A673 (cell line): ENCODE results near the gene CAMK1D.

ENCODE experiments used
- EZH2 ChIP-seq: fragments of 200-600 bp; sonication (generic); IDR thresholded peaks from 2 replicates; pipeline ENCODE4 v1.6.1; 2017; ENCODE audit warnings: borderline replicate concordance, low read depth, mild to moderate bottlenecking, mixed read lengths, antibody characterized with exemption, low read length; ENCODE audit not compliant: poor library complexity, severe bottlenecking
- TF ChIP-seq, protein P1 (sequence below): fragments of 300-800, 200-600 bp; sonication (generic); conservative IDR thresholded peaks from 2 replicates; pipeline ENCODE4 v1.5.1; 2017; ENCODE audit warnings: low read depth, mild to moderate bottlenecking, antibody characterized with exemption, low read length, moderate library complexity, mixed read lengths

DNA sequence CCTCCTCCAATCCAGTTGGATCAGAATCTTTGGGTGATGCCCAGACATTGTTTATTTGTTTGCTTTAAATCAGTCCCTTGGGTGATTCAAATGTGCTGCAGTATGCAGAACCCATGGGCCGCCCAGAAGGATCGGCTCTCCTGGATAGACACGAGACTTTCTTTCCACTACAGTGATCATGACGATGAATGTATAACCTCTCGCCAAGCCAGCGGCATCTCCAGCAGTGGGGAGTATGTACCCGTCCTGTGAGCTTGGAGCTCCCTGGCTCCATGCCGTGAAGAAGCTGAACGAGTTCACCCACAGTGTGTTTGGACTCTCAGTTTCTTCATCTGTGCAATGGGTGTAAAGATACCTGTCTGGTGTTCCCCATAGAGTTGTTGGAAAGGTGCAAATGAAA, 162.3 kb downstream of the CAMK1D start:
- TF ChIP-seq, protein P1, sequence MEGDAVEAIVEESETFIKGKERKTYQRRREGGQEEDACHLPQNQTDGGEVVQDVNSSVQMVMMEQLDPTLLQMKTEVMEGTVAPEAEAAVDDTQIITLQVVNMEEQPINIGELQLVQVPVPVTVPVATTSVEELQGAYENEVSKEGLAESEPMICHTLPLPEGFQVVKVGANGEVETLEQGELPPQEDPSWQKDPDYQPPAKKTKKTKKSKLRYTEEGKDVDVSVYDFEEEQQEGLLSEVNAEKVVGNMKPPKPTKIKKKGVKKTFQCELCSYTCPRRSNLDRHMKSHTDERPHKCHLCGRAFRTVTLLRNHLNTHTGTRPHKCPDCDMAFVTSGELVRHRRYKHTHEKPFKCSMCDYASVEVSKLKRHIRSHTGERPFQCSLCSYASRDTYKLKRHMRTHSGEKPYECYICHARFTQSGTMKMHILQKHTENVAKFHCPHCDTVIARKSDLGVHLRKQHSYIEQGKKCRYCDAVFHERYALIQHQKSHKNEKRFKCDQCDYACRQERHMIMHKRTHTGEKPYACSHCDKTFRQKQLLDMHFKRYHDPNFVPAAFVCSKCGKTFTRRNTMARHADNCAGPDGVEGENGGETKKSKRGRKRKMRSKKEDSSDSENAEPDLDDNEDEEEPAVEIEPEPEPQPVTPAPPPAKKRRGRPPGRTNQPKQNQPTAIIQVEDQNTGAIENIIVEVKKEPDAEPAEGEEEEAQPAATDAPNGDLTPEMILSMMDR: no peak
- no peak for TF ChIP-seq EZH2
